Measurements from ENCODE around the gene AP5B1. TPM values are rescaled to one million over a fixed set of nuclear protein-coding genes. Genes with fewer than 3 reads are reported as not detected.

AP5B1 gene
- total and polyA plus RNA-seq, 12 donors: 1.9 to 30.8 (median 14.5) TPM

GRCh38 chr11:65745049-65745448 lies 35.7 kb downstream of the AP5B1 start:
- WGBS, 4 donors: 78 to 90% (median 88%) methylated on average over 4 to 17 of the region's 17 CpGs
- H3K4me3 ChIP-seq: no peak overlapping the region

GRCh38 chr11:65744699-65745042 lies 36.1 kb downstream of the AP5B1 start:
- Histone ChIP-seq H3K4me3 (no peak overlapping the region), H3K9me3 (replicated peaks in 1 of 3) (no peaks in the 10 kb centered on the region), H3K36me3 (replicated peaks in 1 of 2) (no peaks in the 10 kb centered on the region), H3K27ac (no peak overlapping the region), H3K27me3 (no peaks in the 10 kb centered on the region), H3K4me1 (replicated peaks in 1 of 2) (no peaks in the 10 kb centered on the region)
- intact Hi-C loops (cut with DNase I): no loop called here
- TF ChIP-seq POLR2A (IDR thresholded peaks at IDR 0.05) (no peak), CTCF (IDR thresholded peaks at IDR 0.05) (no peak)
- WGBS, 4 donors: 76 to 83% (median 77%) methylated on average over 5 to 8 of the region's 8 CpGs
- DNase-seq: no peak

More at GRCh38 chr11:65745049-65745448, 35.7 kb downstream of the AP5B1 start:
- no peaks in the 10 kb centered on the region for H3K9me3 ChIP-seq (replicated peaks in 1 of 3)
- H3K27me3 ChIP-seq: no peaks in the 10 kb centered on the region
- H3K4me1 ChIP-seq (replicated peaks in 1 of 2): no peaks in the 10 kb centered on the region
- no peak overlapping the region for H3K27ac ChIP-seq
- intact Hi-C loops (cut with DNase I): no loop called here
- DNase-seq: no peak
- no peak for TF ChIP-seq POLR2A (IDR thresholded peaks at IDR 0.05)
- TF ChIP-seq CTCF (IDR thresholded peaks at IDR 0.05): no peak
- no peaks in the 10 kb centered on the region for H3K36me3 ChIP-seq (replicated peaks in 1 of 2)

DNA sequence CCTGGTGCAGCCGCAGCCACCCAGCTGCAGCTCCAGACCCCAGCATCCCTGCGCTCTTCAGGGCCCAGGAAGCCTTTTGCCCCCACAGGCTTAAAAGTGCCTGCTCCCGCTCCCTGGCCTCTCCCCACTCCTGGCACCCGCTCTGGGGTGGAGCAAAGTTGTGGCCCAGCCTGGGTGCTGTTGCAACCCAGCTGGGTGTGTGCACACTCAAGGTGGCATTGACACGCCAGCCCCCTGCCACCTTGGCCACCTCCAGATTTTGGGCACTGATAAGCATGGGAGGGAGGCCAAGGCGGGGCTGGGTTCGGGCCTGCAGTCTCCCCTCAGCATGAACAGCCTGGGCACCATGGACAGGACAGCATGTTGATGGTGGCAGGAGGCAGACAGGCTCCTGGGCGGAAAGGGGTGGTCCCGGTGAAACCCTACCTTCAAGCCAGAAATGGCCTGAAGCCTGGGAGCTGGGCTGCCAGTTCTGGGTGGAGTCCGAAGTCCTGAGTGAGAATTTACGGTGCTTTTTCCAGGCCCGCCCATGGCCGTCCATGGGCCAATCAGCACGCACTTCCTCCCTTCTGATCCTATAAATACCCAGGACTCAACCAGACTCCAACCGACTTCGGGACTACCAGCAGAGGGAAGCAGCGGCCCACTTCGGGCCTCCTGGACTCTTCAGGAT lies 36.6 kb downstream of the AP5B1 start:
- 61 to 76% (median 72%) methylated on average over 9 to 18 of the region's 18 CpGs for WGBS, 4 donors
- H3K4me3 ChIP-seq: no peak overlapping the region
- TF ChIP-seq CTCF (IDR thresholded peaks at IDR 0.05) (peak in 4 of 6 experiments; percentile 10 to 38 (median 34)), POLR2A (IDR thresholded peaks at IDR 0.05) (no peak)
- H3K27me3 ChIP-seq: no peaks in the 10 kb centered on the region
- H3K27ac ChIP-seq: no peak overlapping the region
- H3K9me3 ChIP-seq (replicated peaks in 1 of 3): no peaks in the 10 kb centered on the region
- DNase-seq: peak in 5 of 7 donors; percentile 27 to 54 (median 37)
- no peaks in the 10 kb centered on the region for H3K36me3 ChIP-seq (replicated peaks in 1 of 2)
- H3K4me1 ChIP-seq (replicated peaks in 1 of 2): no peaks in the 10 kb centered on the region
- intact Hi-C loops (cut with DNase I): no loop called here

DNA sequence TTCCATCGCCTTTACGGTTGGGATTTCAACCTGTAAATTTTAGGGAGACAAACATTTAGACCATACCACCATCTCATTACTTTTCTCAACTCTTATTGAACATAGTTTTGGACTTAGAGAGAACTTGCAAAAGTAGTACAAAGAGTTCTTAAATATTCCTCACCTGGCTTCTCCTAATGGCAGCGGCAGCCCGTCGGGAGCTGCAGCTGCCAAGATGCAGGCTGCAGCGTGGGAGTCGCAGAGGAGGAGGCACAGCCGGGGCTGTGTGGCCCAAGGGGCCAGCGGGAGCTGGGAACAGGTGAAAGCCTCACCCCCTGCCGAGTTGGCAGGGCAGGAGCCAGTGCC lies 37.1 kb downstream of the AP5B1 start:
- 71 to 83% (median 74%) methylated on average over 5 to 10 of the region's 10 CpGs for WGBS, 4 donors
- Histone ChIP-seq H3K27me3 (no peaks in the 10 kb centered on the region), H3K36me3 (replicated peaks in 1 of 2) (no peaks in the 10 kb centered on the region), H3K9me3 (replicated peaks in 1 of 3) (no peaks in the 10 kb centered on the region), H3K4me3 (no peak overlapping the region), H3K27ac (no peak overlapping the region), H3K4me1 (replicated peaks in 1 of 2) (no peaks in the 10 kb centered on the region)
- intact Hi-C loops (cut with DNase I): no loop called here
- TF ChIP-seq CTCF (IDR thresholded peaks at IDR 0.05) (no peak), POLR2A (IDR thresholded peaks at IDR 0.05) (no peak)
- DNase-seq: no peak
